HG03521 (cell line): ENCODE data around the gene ARPC5L.
A peak's percentile ranks its signal among the peaks of the same experiment; 100 is the strongest.
"Not testable (repeated sequence)": the region's sequence is repeated elsewhere in the genome, so short reads cannot be mapped to it uniquely, and the experiment has no call there.

ENCODE experiments used
- ATAC-seq: cut with Tn5 transposase; IDR thresholded peaks from one replicate; pipeline ENCODE4 v1.9.1; 2021; ENCODE audit warnings: mild to moderate bottlenecking, moderate library complexity; ENCODE audit not compliant: unreplicated experiment

The ARPC5L gene

GRCh38 chr9:124840300-124840833 lies 21.6 kb upstream of the ARPC5L start:
- no peak for ATAC-seq

DNA sequence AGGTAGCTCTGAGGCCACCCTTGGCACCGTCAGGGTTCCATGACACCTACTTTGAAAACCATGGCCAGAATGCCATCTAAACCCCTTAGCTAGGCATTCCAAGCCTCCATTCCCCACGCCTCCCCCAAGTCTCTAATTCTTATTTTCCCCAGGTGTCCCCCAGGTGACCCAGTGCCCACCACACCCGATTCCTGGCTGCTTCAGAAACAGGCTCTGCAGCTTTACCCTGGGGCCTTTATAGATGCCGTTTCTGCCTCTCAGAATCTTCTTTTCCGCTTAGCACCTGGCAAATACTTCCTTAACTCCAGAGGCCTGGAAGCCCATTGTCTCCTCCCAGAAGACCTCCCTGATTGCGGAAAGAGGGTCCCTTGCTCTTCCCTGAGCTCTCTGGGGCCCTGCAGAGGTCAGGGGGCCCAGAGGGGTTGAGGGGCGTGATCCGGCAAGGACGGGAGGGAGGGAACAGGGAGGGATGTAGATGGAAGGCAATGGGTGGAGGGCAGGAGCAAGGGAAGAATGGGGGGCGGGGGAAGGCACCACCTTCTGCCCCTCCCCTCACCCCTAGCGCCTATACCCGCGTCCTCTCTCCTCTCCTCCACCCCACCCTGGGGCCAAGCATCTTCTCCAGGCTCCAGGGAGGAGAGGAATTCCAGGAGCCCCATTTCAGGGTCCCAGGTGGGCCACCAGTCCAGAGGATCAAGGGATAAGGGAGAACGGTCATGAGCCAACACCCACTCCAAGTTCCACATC lies 20.7 kb upstream of the ARPC5L start:
- no peak for ATAC-seq

GRCh38 chr9:124843456-124844034 lies 18.4 kb upstream of the ARPC5L start:
- ATAC-seq, result no peak

DNA sequence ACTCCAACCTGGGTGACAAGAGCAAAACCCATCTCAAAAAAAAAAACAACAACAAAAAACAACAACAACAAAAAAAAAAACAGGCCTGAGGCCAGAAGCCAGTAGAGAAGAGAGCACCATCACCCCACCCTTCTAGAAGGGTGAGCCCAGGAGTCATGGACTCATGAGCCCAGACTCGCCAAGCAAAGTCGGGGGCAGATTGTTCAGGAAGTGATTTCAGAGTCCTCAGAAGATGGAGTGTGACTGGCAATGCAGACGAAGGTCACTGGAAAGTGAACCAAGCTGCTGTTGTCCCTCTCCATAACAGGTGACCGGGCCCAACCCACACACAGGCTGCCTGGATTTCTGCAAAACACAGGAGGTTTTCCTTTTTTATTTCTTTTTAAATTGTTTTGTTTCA lies 17.6 kb upstream of the ARPC5L start:
- no peak for ATAC-seq

- ATAC-seq, result not testable (repeated sequence)
These were observed 15.5 kb upstream of the ARPC5L start for GRCh38 chr9:124846467-124846866.

DNA sequence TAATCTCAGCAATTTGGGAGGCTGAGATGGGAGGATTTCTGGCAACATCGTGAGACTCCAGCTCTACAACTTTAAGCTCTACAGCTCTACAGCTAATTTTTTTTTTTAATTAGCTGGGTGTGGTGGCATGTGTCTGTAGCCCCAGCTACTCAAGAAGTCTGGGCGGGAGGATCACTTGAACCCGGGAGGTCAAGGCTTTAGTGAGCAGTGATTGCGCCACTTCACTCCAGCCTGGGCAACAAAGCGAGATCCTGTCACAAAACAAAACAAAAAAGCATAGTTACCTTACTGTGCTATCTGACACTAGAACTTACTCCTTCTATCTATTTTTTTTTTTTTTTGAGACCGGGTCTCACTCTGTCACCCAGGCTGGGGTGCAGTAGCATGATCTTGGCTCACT lies 15.0 kb upstream of the ARPC5L start:
- no peak for ATAC-seq

DNA sequence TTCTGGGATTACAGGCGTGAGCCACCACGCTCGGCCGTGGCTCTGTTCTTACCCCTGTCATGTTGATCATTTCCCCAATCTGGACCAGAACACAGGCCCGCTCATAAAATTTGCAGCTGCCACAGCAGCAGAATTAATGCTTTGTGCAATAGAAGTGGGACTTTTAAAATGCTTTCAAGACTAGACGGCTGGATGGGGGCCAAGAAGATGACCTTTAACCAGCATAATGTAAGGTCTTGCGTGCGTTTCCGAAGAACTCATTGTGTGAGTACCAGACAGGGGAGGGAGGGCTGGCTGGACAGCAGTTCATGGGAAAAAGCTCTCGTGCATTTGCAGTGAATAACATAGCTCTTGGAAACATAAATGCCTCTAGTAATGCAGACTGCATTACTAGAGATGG lies 12.1 kb upstream of the ARPC5L start:
- ATAC-seq, result no peak

GRCh38 chr9:124852121-124852828 lies 9.7 kb upstream of the ARPC5L start:
- no peak for ATAC-seq

DNA sequence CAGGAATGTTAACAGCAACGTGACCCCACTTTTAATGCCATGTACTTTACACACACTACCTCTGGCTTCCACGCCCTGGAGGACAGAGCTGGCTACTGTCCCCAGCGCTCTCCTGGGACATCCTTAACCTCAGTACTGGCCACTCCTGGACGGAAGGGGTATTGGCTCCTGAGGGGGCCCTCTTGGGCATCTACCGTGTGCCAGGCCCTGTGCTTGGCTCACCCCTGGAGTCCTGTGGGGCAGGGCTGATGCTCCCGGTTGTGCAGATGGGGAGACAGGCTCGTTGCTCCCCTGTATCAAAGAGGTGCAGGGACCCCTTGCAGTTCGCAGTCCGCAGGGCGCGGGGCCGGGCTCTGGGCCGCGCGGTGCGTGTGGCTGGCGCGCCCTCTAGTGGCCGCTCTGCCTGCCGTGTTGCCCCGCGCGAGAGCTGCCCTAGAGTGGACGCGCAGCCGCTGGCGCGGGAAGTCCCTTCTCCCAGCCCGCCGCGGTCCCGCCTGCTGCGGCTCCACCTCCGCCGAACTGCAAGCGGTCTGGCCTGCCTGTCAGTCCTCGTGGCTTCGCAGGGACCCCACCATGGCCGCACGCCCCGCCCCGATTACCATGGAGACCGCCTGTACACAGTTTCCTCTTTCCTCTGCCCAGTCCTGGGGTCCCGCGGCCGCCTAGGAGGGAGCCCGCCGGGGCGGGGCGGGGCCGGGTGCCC lies 8.9 kb upstream of the ARPC5L start, which contains the start of gene WDR38:
Gene WDR38, plus strand, starts transcription at position 632 of the 703 bp plus-strand sequence. CDS start 72 bp downstream, outside the sequence.
- ATAC-seq, result peak; percentile 64

DNA sequence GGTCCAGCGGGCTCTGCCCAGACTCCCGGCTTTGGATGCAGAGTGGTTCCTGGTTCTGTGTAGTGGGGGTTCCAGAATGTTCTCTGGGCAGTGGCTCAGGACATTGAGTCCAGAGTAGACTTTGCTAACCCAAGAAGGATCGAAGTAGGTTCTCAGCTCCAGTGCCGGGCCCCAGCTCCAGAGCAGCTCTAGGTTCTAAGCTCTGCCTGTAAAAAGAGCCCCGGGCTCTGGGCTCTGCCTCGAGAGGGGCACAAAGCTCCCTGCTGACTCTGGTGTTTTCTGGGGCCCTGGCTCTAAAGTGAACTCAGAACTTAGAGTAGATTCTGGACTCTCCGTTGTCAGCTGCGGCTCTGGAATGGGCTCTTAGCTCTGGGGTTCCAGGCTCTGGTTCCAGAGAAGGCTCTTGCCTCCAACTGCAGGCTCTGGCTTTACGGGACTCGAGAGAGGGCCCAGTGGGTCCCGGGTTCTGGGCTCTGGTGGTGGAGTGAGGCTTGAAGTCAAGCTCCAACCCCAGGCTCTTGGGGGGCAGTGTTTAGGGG lies 8.3 kb upstream of the ARPC5L start:
- ATAC-seq, result no peak

DNA sequence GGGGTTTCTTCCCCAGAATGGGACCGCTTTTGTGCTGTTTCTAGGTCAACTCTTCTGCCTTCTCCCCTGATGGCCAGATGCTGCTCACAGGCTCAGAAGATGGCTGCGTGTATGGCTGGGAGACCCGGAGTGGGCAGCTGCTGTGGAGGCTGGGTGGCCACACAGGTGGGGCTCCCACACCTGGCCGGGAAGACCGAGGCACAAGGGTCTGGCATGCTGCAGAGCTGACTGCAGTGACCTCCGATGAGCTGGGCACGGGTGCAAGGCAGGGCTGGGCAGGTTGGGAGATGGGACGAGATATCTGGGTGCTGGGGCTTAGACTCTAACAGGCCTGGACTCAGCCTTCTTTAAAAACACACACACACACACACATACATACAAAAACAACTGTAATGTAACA lies 7.8 kb upstream of the ARPC5L start:
- no peak for ATAC-seq

- ATAC-seq, result no peak
These were observed 7.1 kb upstream of the ARPC5L start for GRCh38 chr9:124854822-124855221.

- ATAC-seq, result no peak
These were observed 6.4 kb upstream of the ARPC5L start for GRCh38 chr9:124855566-124855943.

DNA sequence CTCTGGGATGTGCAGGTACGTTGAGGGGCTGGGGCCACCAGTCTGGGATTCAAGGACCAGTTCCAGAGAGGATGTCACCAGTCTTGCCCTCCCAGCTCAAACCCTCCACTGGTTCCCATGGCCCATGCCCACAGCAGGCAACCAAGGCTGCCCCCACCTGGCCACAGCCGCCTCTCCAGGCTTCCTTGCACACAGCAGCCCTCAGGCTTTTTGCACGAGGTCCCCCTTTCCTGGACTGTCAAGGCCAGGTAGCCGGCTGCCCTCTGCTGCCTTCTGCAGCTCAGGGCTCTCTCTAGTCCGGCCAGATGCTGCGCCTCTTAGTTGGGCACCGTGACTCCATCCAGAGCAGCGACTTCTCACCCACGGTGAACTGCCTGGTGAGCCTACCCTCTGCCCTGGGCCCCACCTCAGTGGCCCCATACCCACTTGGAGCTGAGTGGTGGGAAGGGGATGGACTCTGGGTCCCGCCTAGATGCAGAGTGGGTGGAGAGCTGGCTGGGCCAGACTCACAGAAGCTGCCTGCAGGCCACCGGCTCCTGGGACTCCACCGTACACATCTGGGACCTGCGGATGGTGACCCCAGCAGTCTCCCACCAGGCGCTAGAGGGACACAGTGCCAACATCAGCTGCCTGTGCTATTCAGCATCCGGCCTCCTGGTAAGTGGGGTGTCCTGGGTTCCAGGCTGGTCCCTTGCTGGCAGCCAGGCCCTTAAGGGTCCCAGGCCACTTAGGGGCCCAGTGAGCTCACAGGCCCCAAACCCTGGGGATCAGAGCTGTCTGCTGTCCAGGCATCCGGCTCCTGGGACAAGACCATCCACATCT lies 5.8 kb upstream of the ARPC5L start:
- no peak for ATAC-seq

DNA sequence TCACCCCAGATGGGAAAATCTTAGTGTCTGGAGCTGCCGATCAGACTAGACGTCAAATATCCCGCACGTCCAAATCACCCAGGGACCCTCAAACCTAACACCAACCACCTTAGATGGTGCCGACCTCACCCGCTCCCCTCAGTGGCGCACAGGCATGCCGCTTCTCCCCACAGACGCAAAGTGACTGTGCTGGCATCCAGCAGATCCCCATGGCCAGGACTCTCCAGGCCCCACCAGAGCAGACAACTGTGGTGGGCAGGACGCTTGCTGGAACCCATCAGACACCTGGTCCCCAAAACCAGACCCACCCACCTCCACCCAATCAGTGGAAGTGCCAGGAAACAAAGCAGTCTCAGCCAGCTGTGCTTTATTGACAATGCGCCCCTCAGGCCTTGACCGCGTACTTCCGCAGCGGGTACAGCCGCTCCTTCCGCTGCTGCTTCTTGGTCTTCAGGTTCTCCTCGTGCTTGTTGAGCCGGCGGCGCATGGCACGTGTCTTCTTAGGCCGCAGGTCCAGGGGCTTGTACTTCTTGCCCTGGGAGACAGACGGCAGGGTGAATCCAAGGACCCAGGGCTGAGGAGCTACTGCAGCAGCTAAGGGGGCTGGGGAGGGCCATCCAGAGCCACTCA lies 4.3 kb upstream of the ARPC5L start:
- ATAC-seq, result no peak

DNA sequence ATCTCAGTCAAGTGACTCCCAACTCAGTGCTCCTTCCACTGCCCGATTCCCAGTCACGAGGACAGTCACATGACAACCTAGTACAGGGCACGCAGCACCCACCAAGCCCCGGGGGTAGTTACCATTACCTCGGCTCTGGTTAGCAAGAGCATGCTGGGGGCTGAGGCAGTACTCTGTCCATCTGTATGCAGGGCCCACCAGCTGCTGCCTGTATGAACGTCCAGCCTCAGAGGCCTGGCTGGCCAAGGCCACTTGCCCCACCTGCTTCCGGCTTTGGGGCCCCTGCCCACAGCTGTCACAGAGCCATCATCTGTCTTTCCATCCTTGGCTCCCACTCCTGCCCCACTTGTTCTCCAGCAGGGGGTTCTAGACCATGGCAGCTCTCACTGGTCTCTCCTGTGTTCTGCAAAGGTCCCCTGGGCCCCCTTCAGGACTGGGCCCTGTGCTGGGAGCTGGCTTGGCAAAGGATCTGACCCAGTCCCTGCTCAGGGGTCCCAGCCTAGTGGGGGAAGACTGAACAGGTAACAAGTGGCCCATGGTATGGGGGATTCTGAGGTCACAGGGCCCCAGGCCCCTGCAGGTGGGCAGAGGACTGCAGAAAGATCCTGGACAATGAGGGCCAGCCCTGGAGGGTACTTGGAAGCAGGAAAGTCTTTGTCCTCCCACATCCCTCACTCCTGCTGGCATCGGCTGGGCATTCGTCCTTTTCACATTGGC lies 3.4 kb upstream of the ARPC5L start:
- no peak for ATAC-seq

- no peak for ATAC-seq
These were observed 1.9 kb upstream of the ARPC5L start for GRCh38 chr9:124859803-124860581.
